NT2/D1 (cell line): ENCODE measurements around the gene AFDN.

ENCODE experiments used
- SUZ12 ChIP-seq: IDR thresholded peaks from 2 replicates; pipeline ENCODE4 v1.6.1; 2011; ENCODE audit not compliant: insufficient read length, insufficient read depth; ENCODE audit errors: extremely low read depth
- YY1 ChIP-seq: IDR thresholded peaks from 2 replicates; pipeline ENCODE4 v1.6.1; 2011; ENCODE audit not compliant: insufficient read length, insufficient read depth
- ZNF274 ChIP-seq: IDR thresholded peaks from 2 replicates; pipeline ENCODE4 v1.6.1; 2011; ENCODE audit warnings: mild to moderate bottlenecking, low read depth, low read length

- TF ChIP-seq SUZ12: no peak
- TF ChIP-seq YY1: no peak
- TF ChIP-seq ZNF274: no peak
These were observed 119.3 kb downstream of the AFDN start for GRCh38 chr6:167946007-167946406.
